H9 (cell line): ENCODE data around the gene MBNL1. TPM values are rescaled to one million over a fixed set of nuclear protein-coding genes. Genes with fewer than 3 reads are reported as not detected.

Experiments
- DNase-seq: peaks from one replicate; pipeline ENCODE4 v3.0.0-alpha.2; 2017
- H2AFZ ChIP-seq: one replicate; pipeline ENCODE4 v1.6.1; 2013; ENCODE audit warnings: mild to moderate bottlenecking, low read length, control low read depth, moderate library complexity
- H2AK5ac ChIP-seq: 2 replicates; pipeline ENCODE4 v1.6.1; 2013; ENCODE audit warnings: low read length, control low read depth, mixed read lengths; ENCODE audit not compliant: insufficient read length
- H2BK120ac ChIP-seq: one replicate; pipeline ENCODE4 v1.6.1; 2013; ENCODE audit warnings: low read depth, mild to moderate bottlenecking, low read length, control low read depth, inconsistent platforms; ENCODE audit not compliant: poor library complexity, severe bottlenecking
- H2BK12ac ChIP-seq: 2 replicates; pipeline ENCODE4 v1.6.1; 2013; ENCODE audit warnings: low read length, control low read depth, mixed read lengths, low read depth; ENCODE audit not compliant: insufficient read length
- H2BK15ac ChIP-seq: 2 replicates; pipeline ENCODE4 v1.6.1; 2013; ENCODE audit warnings: low read depth, low read length, control low read depth
- H2BK20ac ChIP-seq: one replicate; pipeline ENCODE4 v1.6.1; 2013; ENCODE audit warnings: low read depth, mild to moderate bottlenecking, low read length, control low read depth, inconsistent platforms; ENCODE audit not compliant: poor library complexity, severe bottlenecking
- H2BK5ac ChIP-seq: 2 replicates; pipeline ENCODE4 v1.6.1; 2013; ENCODE audit warnings: low read length, control low read depth, mixed read lengths; ENCODE audit not compliant: insufficient read length
- H3K14ac ChIP-seq: 2 replicates; pipeline ENCODE4 v1.6.1; 2013; ENCODE audit warnings: low read length, control low read depth; ENCODE audit not compliant: insufficient read depth
- H3K18ac ChIP-seq: 2 replicates; pipeline ENCODE4 v1.6.1; 2013; ENCODE audit warnings: low read depth, mild to moderate bottlenecking, mixed read lengths, low read length, control low read depth; ENCODE audit not compliant: insufficient read length
- H3K23ac ChIP-seq: 2 replicates; pipeline ENCODE4 v1.6.1; 2013; ENCODE audit warnings: low read length, control low read depth, mixed read lengths, low read depth; ENCODE audit not compliant: insufficient read length
- H3K23me2 ChIP-seq: 2 replicates; pipeline ENCODE4 v1.6.1; 2013; ENCODE audit warnings: low read depth, mild to moderate bottlenecking, mixed read lengths, low read length, control low read depth; ENCODE audit not compliant: insufficient read length, poor library complexity, severe bottlenecking
- H3K27ac ChIP-seq: 2 replicates; pipeline ENCODE4 v1.5.1; 2013; ENCODE audit warnings: low read length, control low read depth, mixed read lengths, low read depth; ENCODE audit not compliant: insufficient read length
- H3K27me3 ChIP-seq: 2 replicates; pipeline ENCODE4 v1.6.1; 2013; ENCODE audit warnings: low read length, control low read depth, inconsistent platforms; ENCODE audit not compliant: insufficient read depth
- H3K4ac ChIP-seq: 2 replicates; pipeline ENCODE4 v1.6.1; 2013; ENCODE audit warnings: low read depth, mild to moderate bottlenecking, control low read depth, inconsistent platforms, low read length, moderate library complexity
- H3K4me1 ChIP-seq: 2 replicates; pipeline ENCODE4 v1.6.1; 2013; ENCODE audit warnings: low read length, control low read depth, inconsistent platforms; ENCODE audit not compliant: insufficient read depth
- H3K4me2 ChIP-seq: 2 replicates; pipeline ENCODE4 v1.6.1; 2013; ENCODE audit warnings: low read length, control low read depth, mixed read lengths; ENCODE audit not compliant: insufficient read length, insufficient read depth
- H3K56ac ChIP-seq: 2 replicates; pipeline ENCODE4 v1.6.1; 2013; ENCODE audit warnings: low read depth, mild to moderate bottlenecking, mixed read lengths, low read length, control low read depth; ENCODE audit not compliant: insufficient read length
- H3K79me1 ChIP-seq: 2 replicates; pipeline ENCODE4 v1.6.1; 2013; ENCODE audit warnings: low read depth, mild to moderate bottlenecking, moderate library complexity, low read length, control low read depth, inconsistent platforms; ENCODE audit not compliant: insufficient read depth, poor library complexity, severe bottlenecking
- H3K79me2 ChIP-seq: 2 replicates; pipeline ENCODE4 v1.6.1; 2013; ENCODE audit warnings: low read length, control low read depth, inconsistent platforms; ENCODE audit not compliant: insufficient read depth
- H3K9ac ChIP-seq: 2 replicates; pipeline ENCODE4 v1.6.1; 2013; ENCODE audit warnings: low read length, control low read depth, mixed read lengths; ENCODE audit not compliant: insufficient read length; ENCODE audit errors: extremely low read depth
- H3K9me3 ChIP-seq: one replicate; pipeline ENCODE4 v1.6.1; 2013; ENCODE audit warnings: low read depth, low read length, inconsistent platforms; ENCODE audit not compliant: control insufficient read depth
- H3T11ph ChIP-seq: one replicate; pipeline ENCODE4 v1.6.1; 2013; ENCODE audit warnings: mild to moderate bottlenecking, low read length, control low read depth, inconsistent platforms
- H4K20me1 ChIP-seq: one replicate; pipeline ENCODE4 v1.6.1; 2013; ENCODE audit not compliant: control insufficient read depth, insufficient read length, insufficient read depth
- H4K5ac ChIP-seq: 2 replicates; pipeline ENCODE4 v1.6.1; 2013; ENCODE audit warnings: low read depth, mild to moderate bottlenecking, mixed read lengths, low read length, control low read depth; ENCODE audit not compliant: insufficient read length
- H4K8ac ChIP-seq: replicated peaks from 2 replicates; pipeline ENCODE4 v1.6.1; 2013; ENCODE audit warnings: low read length, control low read depth, mixed read lengths, low read depth; ENCODE audit not compliant: insufficient read length
- H4K91ac ChIP-seq: 2 replicates; pipeline ENCODE4 v1.6.1; 2013; ENCODE audit warnings: low read depth, mild to moderate bottlenecking, moderate library complexity, mixed read lengths, low read length, control low read depth; ENCODE audit not compliant: insufficient read length
- H3K27ac Mint-ChIP-seq, 3 experiments: 2 replicates in 2 of 3; 3 replicates in 1 of 3; pipeline ENCODE4 v1.8.0; 2020 to 2021; ENCODE audit warnings: mixed read lengths in 3 of 3, mild to moderate bottlenecking in 1 of 3, moderate library complexity in 1 of 3
- H3K27me3 Mint-ChIP-seq: 2 replicates; pipeline ENCODE4 v1.8.0; 2021; ENCODE audit warnings: low read depth, mild to moderate bottlenecking, moderate library complexity, mixed read lengths
- H3K36me3 Mint-ChIP-seq, 3 experiments: 2 replicates in 2 of 3; 3 replicates in 1 of 3; pipeline ENCODE4 v1.8.0; 2020 to 2021; ENCODE audit warnings: low read depth in 3 of 3, mixed read lengths in 3 of 3; ENCODE audit not compliant: insufficient read depth in 1 of 3
- H3K4me1 Mint-ChIP-seq, 2 experiments: 2 replicates each; pipeline ENCODE4 v1.8.0; 2020; ENCODE audit warnings: mixed read lengths in 2 of 2
- H3K4me3 Mint-ChIP-seq, 2 experiments: 2 replicates in 1 of 2; 3 replicates in 1 of 2; pipeline ENCODE4 v1.8.0; 2020 to 2021; ENCODE audit warnings: mild to moderate bottlenecking in 2 of 2, mixed read lengths in 2 of 2, moderate library complexity in 1 of 2
- H3K9me3 Mint-ChIP-seq, 2 experiments: 2 replicates in 1 of 2; 3 replicates in 1 of 2; pipeline ENCODE4 v1.8.0; 2020; ENCODE audit warnings: mild to moderate bottlenecking in 2 of 2, mixed read lengths in 2 of 2, moderate library complexity in 1 of 2
- CTCF ChIP-seq: fragments of 200-600 bp; sonication (generic); conservative IDR thresholded peaks from 3 replicates; pipeline ENCODE4 v1.8.0; 2021; ENCODE audit warnings: antibody characterized with exemption, mild to moderate bottlenecking
- WGBS: extraction: QIAGEN DNeasy Blood & Tissue Kit; methylation state at CpG from one replicate; pipeline ENCODE4 v1.1.7; 2013; ENCODE audit warnings: missing lambda C conversion rate, low lambda C conversion rate, mixed read lengths; ENCODE audit not compliant: insufficient read length; ENCODE audit errors: extremely low coverage; 5-methylcytosine and 5-hydroxymethylcytosine counted together
- total RNA-seq: library from RNA; stranded (reverse); gene quantifications from 2 replicates; pipeline ENCODE4 v1.2.1, GENCODE V29; 2021

The MBNL1 gene
- total RNA-seq, 1 experiment from 2014 or later, result 14.9 TPM

- no peaks in the 10 kb centered on the region for H4K20me1 ChIP-seq
- H3K79me1 ChIP-seq, result no peaks in the 10 kb centered on the region
- H3K4me2 ChIP-seq, result no peak overlapping the region
- no peaks in the 10 kb centered on the region for H3K23me2 ChIP-seq
- no peak for DNase-seq
- H3K27ac Mint-ChIP-seq, result peak overlapping the region; percentile 47 to 81 (median 65); a peak in 5 of 7 replicates
- no peak overlapping the region for H2BK20ac ChIP-seq
- H3K4me3 Mint-ChIP-seq, result no peak overlapping the region
- no peak overlapping the region for H4K91ac ChIP-seq
- H4K8ac ChIP-seq, result no peak overlapping the region
- no peak overlapping the region for H4K5ac ChIP-seq
- no peak overlapping the region for H2BK15ac ChIP-seq
- no peak for TF ChIP-seq CTCF
- no peak overlapping the region for H3K4ac ChIP-seq
- no peaks in the 10 kb centered on the region for H3K27me3 ChIP-seq
- no peaks in the 10 kb centered on the region for H3K27me3 Mint-ChIP-seq
- no peak overlapping the region for H3T11ph ChIP-seq
- H3K14ac ChIP-seq, result no peak overlapping the region
- no peak overlapping the region for H2BK5ac ChIP-seq
- H2AFZ ChIP-seq, result no peak overlapping the region
- H3K9me3 Mint-ChIP-seq, result no peaks in the 10 kb centered on the region
- no peaks in the 10 kb centered on the region; the same call in 1 of the 2 replicates for H3K79me2 ChIP-seq
- no peak overlapping the region for H3K23ac ChIP-seq
- peaks cover 0 to 2% (median 0%) of the 10 kb centered on the region in 3 experiments; a peak in 1 of 7 replicates for H3K36me3 Mint-ChIP-seq
- H3K4me1 Mint-ChIP-seq, result peaks cover 47 to 54% of the 10 kb centered on the region in 2 experiments
- no CpG with 5 or more reads among the region's 1 CpG for WGBS
- H3K27ac ChIP-seq, result no peak overlapping the region
- no peak overlapping the region for H2BK120ac ChIP-seq
- no peak overlapping the region for H3K18ac ChIP-seq
- no peak overlapping the region for H2AK5ac ChIP-seq
- H3K56ac ChIP-seq, result no peak overlapping the region
- H3K9me3 ChIP-seq, result no peaks in the 10 kb centered on the region
- H2BK12ac ChIP-seq, result no peak overlapping the region
- H3K9ac ChIP-seq, result no peak overlapping the region
- peaks cover 13% of the 10 kb centered on the region; the same call in 1 of the 2 replicates for H3K4me1 ChIP-seq
Observed at GRCh38 chr3:152308475-152308844, 39.7 kb downstream of the MBNL1 start.
